ENCODE data around the gene TRIM25.

DNA sequence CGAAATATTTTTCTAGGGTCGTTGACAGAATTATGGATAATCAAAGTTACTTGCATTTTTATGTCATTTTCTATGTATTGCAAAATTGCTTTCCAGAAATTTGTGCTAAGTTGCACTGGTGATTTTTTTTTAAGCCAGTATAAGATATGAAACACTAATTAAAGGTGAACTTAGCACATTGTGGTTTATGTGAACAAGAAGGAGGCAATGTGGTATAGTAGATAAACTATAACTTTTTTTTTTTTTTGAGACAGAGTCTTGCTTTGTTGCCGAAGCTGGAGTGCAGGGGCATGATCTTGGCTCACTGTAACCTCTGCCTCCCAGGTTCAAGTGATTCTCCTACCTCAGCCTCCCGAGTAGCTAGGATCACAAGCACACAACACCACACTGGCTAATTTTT, 66.7 kb downstream of the TRIM25 start:
- TF ChIP-seq ZNF274 (IDR thresholded peaks at IDR 0.05; ENCODE audit: low read length) (no peak), ZNF274 (tag by site-specific recombination; IDR thresholded peaks at IDR 0.05; ENCODE audit: borderline replicate concordance) (no peak), ZNF791 (tag by site-specific recombination; IDR thresholded peaks at IDR 0.05) (no peak), CTCF (tag by site-specific recombination; IDR thresholded peaks at IDR 0.05) (no peak), ZNF221 (tag by site-specific recombination; IDR thresholded peaks at IDR 0.05; ENCODE audit: borderline replicate concordance) (no peak)
